ENCODE data around the gene RNU1-3. TPM values are rescaled to one million over a fixed set of nuclear protein-coding genes. Genes with fewer than 3 reads are reported as not detected.
"Not testable (repeated sequence)": the region's sequence is repeated elsewhere in the genome, so short reads cannot be mapped to it uniquely, and the experiment has no call there.

The RNU1-3 gene
- total and polyA plus RNA-seq, 9 of the 15 experiments (the other 6 are each of a cell fraction or from before 2014, with no cell fraction given), result under 0.01 to 32,823 (median 2,538) TPM; not detected in 4

- TF ChIP-seq NCOA6 (IDR thresholded peaks at IDR 0.05), result peak; percentile 57; the same call in 1 of the 2 replicates
- 0 out of 2 replicates have a peak, but pooled peaks have one; percentile 64 for TF ChIP-seq KDM2B (CRISPR knock-in tag; IDR thresholded peaks at IDR 0.05)
- TF ChIP-seq, protein P1, sequence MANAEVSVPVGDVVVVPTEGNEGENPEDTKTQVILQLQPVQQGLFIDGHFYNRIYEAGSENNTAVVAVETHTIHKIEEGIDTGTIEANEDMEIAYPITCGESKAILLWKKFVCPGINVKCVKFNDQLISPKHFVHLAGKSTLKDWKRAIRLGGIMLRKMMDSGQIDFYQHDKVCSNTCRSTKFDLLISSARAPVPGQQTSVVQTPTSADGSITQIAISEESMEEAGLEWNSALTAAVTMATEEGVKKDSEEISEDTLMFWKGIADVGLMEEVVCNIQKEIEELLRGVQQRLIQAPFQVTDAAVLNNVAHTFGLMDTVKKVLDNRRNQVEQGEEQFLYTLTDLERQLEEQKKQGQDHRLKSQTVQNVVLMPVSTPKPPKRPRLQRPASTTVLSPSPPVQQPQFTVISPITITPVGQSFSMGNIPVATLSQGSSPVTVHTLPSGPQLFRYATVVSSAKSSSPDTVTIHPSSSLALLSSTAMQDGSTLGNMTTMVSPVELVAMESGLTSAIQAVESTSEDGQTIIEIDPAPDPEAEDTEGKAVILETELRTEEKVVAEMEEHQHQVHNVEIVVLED (CRISPR knock-in tag; IDR thresholded peaks at IDR 0.05), result 0 out of 2 replicates have a peak, but pooled peaks have one; percentile 19
- TF ChIP-seq L3MBTL2 (IDR thresholded peaks at IDR 0.05), result peak; percentile 30; the same call in 1 of the 2 replicates
- TF ChIP-seq MAZ (CRISPR knock-in tag; conservative IDR thresholded peaks at IDR 0.05 in 1 of 2, IDR thresholded peaks at IDR 0.05 in 1 of 2), result 0 out of 4 replicates have a peak, but pooled peaks of 1 of the 2 experiments have one; percentile 50
- peak; percentile 30; the same call in 1 of the 2 replicates for TF ChIP-seq CTBP1 (IDR thresholded peaks at IDR 0.05; ENCODE audit: borderline replicate concordance)
- TF ChIP-seq, protein P2, sequence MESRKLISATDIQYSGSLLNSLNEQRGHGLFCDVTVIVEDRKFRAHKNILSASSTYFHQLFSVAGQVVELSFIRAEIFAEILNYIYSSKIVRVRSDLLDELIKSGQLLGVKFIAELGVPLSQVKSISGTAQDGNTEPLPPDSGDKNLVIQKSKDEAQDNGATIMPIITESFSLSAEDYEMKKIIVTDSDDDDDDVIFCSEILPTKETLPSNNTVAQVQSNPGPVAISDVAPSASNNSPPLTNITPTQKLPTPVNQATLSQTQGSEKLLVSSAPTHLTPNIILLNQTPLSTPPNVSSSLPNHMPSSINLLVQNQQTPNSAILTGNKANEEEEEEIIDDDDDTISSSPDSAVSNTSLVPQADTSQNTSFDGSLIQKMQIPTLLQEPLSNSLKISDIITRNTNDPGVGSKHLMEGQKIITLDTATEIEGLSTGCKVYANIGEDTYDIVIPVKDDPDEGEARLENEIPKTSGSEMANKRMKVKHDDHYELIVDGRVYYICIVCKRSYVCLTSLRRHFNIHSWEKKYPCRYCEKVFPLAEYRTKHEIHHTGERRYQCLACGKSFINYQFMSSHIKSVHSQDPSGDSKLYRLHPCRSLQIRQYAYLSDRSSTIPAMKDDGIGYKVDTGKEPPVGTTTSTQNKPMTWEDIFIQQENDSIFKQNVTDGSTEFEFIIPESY (CRISPR knock-in tag; IDR thresholded peaks at IDR 0.05), result 0 out of 2 replicates have a peak, but pooled peaks have one; percentile 30
- TF ChIP-seq TFAP4 (CRISPR knock-in tag; IDR thresholded peaks at IDR 0.05; ENCODE audit: borderline replicate concordance), result 0 out of 2 replicates have a peak, but pooled peaks have one; percentile 40
Observed at GRCh38 chr1:16707130-16708093, 40.7 kb upstream of the RNU1-3 start (continued).

DNA sequence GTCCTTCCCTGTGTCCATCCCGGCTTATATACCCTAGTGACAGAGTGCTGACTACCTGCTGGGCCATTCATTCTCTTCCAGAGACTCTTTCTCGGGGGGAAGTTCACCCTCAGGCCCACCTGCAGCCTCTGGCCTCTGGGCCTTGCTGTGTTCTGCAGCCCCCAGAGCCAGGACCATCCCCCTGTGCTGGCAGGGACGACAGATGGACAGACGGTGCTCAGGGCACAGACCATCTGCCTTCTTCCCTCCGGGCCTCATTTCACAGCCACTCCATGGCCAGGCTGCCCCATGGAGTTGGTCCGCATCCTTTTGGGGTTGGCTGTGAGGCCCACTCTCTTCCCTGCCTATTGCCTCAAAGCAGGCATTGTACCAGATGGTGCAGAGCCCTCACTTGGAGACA is 39.6 kb upstream of the RNU1-3 start:
- H3K9me1 ChIP-seq (ENCODE audit: control insufficient read depth, insufficient read depth, low read length); H3K36me3 ChIP-seq (ENCODE audit: control insufficient read depth, insufficient read depth, low read length); H3K9ac ChIP-seq (ENCODE audit: insufficient read depth in 1 of 2, low read depth in 2 of 2, low read length in 2 of 2); ATAC-seq; FAIRE-seq; intact Hi-C loops (cut with micrococcal nuclease); H4K20me1 ChIP-seq (replicated peaks; ENCODE audit: control insufficient read depth, insufficient read depth, low read length); H3K4me3 ChIP-seq; H2AFZ ChIP-seq (ENCODE audit: low read depth, low read length); in situ Hi-C loops (cut with MboI); H3K4me2 ChIP-seq (ENCODE audit: insufficient read depth, low read length); CTCF ChIA-PET (ENCODE audit: low intra/inter-chr PET ratio); H3K79me2 ChIP-seq (ENCODE audit: control insufficient read depth, insufficient read depth, low read length); H3K9me3 ChIP-seq (replicated peaks; ENCODE audit: control insufficient read depth, insufficient read depth, low read depth, low read length); BruUV-seq (replicated peaks); H3K27ac ChIP-seq (ENCODE audit: extremely low read depth, low read depth, low read length); H3K27me3 ChIP-seq (ENCODE audit: control insufficient read depth in 2 of 2, insufficient read depth in 2 of 2, low read length in 2 of 2); DNase-seq (ENCODE audit: extremely low read depth in 1 of 4, low spot score in 3 of 4): not testable (repeated sequence)
- POLR2A ChIA-PET, result interaction anchor here (0.6 to 2.3 kb wide), 2 partner anchors 74 to 85 kb away, joined by 3 to 12 read pairs; no protein-coding TSS in a partner anchor
- 66% methylated on average over 5 of the region's 6 CpGs for WGBS (ENCODE audit: insufficient coverage, low coverage, missing lambda C conversion rate)
- peaks cover 0 to 10% of the 10 kb centered on the region in 2 experiments; a peak in 2 of 5 replicates for H3K4me1 ChIP-seq (replicated peaks in 1 of 2; ENCODE audit: control insufficient read depth in 2 of 2, insufficient read depth in 2 of 2, low read length in 2 of 2)
